K562 (cell line): ENCODE measurements around the gene LAT.

Experiments used
- EGR1 ChIP-seq: fragments of 450-650 bp; conservative IDR thresholded peaks from 2 replicates; pipeline ENCODE4 v1.6.1; 2017; ENCODE audit warnings: mild to moderate bottlenecking
- SP1 ChIP-seq: sonication (generic); formaldehyde crosslinking; IDR thresholded peaks from 2 replicates; pipeline ENCODE4 v1.8.1; 2022; ENCODE audit warnings: mild to moderate bottlenecking, missing genetic modification reagents
- ZNF12 ChIP-seq: sonication (generic); formaldehyde crosslinking; IDR thresholded peaks from 2 replicates; pipeline ENCODE4 v1.4.0; 2020; ENCODE audit warnings: mild to moderate bottlenecking, missing genetic modification reagents

- TF ChIP-seq SP1 (no peak), EGR1 (no peak), ZNF12 (CRISPR knock-in tag) (no peak)
Observed at GRCh38 chr16:28984619-28985135, at the start of gene LAT.
